Measurements from ENCODE around the gene TMEM150C.

DNA sequence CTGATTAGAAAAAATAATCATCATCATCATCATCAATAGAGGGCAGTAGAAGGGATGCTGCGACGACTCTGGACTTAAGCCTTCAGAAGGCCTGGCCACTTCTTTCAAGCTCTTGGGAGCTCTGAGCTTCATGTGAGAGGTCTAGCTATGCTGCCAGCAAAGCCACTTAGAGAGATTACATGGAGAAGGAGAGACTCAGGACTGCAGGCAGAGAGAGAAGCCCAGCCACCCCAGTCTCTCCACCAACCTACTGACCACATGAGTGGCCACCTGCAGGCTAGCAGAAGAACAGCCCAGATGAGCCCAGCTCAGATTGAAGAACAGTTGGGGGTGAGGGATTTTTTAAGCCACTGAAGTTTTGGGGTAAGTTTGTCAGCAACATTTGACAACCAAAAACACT, 17.1 kb upstream of the TMEM150C start:
- no peak for TF ChIP-seq EZH2phosphoT487 (IDR thresholded peaks at IDR 0.05; ENCODE audit: insufficient read depth, low read depth)
- TF ChIP-seq EZH2 (IDR thresholded peaks at IDR 0.05; ENCODE audit: insufficient read depth, poor library complexity, severe bottlenecking), result no peak
